T follicular helper cell (primary cell): ENCODE measurements around the gene ADAMTS8.

ENCODE experiments used
- DNase-seq: peaks from one replicate; pipeline ENCODE4 v3.0.0-alpha.2; 2020; ENCODE audit warnings: low read depth

Gene ADAMTS8

DNA sequence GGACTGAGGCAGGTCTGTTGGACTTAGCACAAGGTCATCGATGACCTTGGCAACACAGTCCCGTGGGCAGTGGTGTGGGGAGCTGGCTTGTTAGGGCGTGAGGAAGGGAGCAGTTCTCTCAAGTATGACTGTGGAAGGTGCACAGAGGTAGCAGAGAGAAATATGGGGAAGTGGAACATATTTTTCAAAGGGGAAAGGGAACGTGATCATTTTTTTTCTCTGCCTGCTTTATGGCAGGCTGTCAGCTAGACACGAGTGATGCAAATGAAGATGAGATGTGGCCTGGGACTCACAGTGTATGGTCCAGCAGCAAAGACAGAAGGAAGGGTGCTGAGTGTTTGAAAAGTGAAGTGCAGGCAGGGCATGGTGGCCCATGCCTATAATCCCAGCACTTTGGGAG lies 30.6 kb downstream of the ADAMTS8 start:
- DNase-seq = no peak

DNA sequence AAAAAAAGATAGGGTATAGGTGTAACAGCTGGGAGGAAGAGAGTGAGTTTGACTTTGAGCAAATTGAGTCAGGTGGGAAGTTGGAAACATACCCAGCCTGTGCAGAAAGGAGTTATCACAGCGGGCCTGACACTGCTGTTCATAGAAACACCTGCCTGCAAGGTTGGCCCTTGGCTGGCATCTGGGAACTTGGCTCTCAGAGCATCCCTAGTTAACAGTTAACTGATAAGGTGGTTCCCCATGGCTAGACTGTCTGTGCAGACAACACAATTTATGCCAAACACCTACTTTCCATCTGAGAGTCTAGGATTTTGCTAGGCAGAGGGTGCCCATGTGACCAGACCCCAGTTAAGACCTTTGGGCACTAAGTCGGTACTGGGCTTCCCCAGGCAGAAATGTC lies 31.4 kb downstream of the ADAMTS8 start:
- DNase-seq = no peak

DNA sequence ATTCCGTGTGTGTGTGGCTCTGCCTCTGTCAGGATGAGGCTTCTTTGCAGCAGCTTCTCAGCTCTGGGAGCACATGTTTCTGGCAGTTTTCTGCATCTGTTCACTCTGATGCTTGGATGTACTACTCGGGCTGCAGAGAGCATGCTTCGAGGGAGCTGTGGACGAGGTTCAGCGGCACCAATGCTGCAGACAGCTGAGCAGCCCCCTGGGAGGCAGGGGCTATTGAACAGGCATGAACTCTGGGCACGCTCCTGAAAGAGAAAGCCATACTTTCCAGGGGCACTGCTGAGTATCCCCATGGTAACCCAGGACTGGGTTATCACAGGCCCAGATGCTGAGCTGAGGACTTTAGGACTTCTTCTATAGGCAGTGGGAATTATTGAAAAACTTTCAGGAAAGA lies 33.8 kb downstream of the ADAMTS8 start:
- no peak for DNase-seq

GRCh38 chr11:130391711-130392110 lies 36.7 kb downstream of the ADAMTS8 start:
- no peak for DNase-seq

- DNase-seq = no peak
Observed at GRCh38 chr11:130390071-130390758, 38.2 kb downstream of the ADAMTS8 start.

DNA sequence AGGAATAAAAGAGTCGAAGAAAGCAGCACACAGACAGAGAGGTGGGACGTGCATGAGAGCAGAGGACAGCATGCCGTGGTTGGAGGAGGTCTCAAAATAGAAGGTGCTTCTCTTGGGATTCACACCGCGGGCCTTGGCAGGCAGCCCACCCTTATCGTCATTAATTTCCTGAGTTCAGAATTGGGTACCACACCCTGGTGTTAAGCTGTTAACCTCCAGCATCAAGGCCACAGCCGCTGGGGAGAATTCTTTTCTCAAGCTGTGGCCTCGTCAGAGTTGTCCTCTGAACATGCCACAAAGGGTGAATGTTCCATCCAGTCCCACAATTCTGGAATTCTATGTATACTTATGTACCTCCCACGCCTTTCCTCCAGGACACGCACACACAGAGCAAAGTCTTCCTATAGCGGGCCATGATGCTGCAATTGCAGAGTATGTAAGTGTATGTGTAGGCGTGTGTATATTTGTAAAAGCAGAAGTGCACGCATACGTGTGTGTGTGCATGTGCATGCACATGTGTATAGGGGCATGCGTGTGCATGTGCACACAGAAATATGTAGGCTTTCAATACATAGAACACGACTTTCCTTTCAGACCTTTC lies 39.0 kb downstream of the ADAMTS8 start:
- no peak for DNase-seq

- no peak for DNase-seq
Observed at GRCh38 chr11:130388607-130389205, 39.7 kb downstream of the ADAMTS8 start.

GRCh38 chr11:130386056-130386455 lies 42.4 kb downstream of the ADAMTS8 start:
- DNase-seq = no peak

- no peak for DNase-seq
Observed at GRCh38 chr11:130383344-130384211, 44.8 kb downstream of the ADAMTS8 start.

DNA sequence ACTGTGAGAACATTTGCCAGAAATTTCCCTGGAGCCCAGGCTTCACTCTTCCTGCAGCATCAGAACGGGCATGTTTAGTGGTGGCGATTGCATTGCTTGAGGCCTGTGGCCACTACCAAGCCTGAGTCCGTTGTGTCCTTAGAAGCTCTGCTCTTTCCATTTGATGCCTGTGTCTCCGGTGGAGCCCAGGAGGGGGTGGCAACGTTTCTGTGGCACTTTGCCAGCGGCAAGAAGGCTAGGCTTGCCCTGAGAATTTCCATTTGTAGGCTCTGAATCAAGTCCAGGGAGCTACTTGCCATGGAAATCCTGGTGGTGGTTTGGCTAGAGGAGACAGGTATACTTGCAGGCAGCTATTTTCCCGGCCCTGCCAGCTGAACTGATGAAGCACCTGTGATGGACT lies 47.1 kb downstream of the ADAMTS8 start:
- no peak for DNase-seq

- DNase-seq = no peak
Observed at GRCh38 chr11:130380778-130381177, 47.6 kb downstream of the ADAMTS8 start.

GRCh38 chr11:130379276-130379675 lies 49.1 kb downstream of the ADAMTS8 start:
- no peak for DNase-seq

- no peak for DNase-seq
Observed at GRCh38 chr11:130370845-130371590, 57.4 kb downstream of the ADAMTS8 start.

DNA sequence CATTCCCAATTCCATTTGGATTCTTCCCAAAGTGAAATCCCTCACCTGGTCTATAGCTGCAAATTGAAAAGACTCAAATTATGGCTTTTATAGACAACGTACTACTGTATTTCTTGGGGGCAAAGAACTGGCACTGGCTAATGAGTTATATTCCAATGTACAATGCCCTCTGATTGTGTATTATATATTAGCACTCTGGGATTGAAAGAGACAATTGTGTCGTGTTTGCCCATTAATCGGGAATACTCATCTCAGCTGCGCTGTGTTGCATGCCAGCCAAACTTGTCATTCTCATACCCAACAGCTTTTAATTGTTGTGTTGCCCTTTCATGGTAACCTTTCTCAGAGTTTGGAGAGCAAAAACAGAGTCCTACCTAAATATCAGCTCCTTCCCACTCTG lies 58.7 kb downstream of the ADAMTS8 start:
- no peak for DNase-seq

DNA sequence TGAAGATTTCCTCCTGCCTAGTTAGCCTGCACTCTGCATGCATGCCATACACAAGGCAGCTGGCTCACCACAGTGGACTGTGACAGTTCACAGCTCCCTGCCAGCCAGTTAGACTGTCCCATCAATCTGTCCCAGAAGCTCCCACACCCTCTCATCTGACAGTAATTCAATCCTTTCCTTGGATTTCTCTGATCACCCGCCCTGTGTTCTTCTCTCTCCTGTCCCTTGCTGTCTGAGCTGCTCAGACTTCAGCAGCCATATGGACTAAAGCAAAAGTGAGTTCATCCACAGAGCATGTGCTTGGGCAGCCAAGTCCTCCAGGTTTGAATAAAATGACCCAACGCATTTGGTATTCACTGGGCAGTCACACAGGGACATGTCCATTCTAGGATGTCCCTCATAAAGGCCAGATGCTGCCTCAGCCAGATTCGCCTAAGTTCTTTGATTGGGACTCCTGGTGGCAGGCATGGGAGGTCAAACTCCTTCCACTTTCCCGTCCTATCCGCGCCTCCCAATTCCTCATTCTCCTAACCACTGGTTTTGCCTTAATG lies 59.2 kb downstream of the ADAMTS8 start:
- no peak for DNase-seq

GRCh38 chr11:130359419-130359818 lies 69.0 kb downstream of the ADAMTS8 start:
- no peak for DNase-seq

DNA sequence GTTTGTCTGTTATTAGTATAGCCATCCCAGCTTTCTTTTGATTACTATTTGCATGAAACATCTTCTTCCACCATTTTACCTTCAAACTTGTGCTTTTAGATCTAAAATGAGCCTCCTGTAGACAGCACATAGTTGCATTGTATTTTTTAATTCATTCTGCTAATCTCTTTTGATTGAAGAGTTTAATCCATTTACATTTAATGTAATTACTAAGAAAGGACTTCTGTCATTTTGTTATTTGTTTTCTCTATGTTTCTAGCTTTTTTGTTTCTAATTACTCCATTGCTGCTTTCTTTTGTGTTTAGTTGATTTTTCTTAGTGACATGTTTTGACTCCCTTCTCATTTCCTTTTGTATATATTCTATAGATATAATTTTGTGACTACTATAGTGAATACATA lies 70.0 kb downstream of the ADAMTS8 start:
- DNase-seq = no peak
